ENCODE results near the gene XYLT1.

- TF ChIP-seq FOXM1 (IDR thresholded peaks at IDR 0.05; ENCODE audit: borderline replicate concordance, low read depth) (no peak), EP300 (IDR thresholded peaks at IDR 0.05; ENCODE audit: borderline replicate concordance) (no peak), YY1 (IDR thresholded peaks at IDR 0.05; ENCODE audit: low read depth) (no peak), CEBPB (IDR thresholded peaks at IDR 0.05) (no peak), CREB1 (IDR thresholded peaks at IDR 0.05; ENCODE audit: low read depth) (no peak), ZBTB7A (IDR thresholded peaks at IDR 0.05; ENCODE audit: low read depth) (no peak)
- TF ChIP-seq, protein P1, sequence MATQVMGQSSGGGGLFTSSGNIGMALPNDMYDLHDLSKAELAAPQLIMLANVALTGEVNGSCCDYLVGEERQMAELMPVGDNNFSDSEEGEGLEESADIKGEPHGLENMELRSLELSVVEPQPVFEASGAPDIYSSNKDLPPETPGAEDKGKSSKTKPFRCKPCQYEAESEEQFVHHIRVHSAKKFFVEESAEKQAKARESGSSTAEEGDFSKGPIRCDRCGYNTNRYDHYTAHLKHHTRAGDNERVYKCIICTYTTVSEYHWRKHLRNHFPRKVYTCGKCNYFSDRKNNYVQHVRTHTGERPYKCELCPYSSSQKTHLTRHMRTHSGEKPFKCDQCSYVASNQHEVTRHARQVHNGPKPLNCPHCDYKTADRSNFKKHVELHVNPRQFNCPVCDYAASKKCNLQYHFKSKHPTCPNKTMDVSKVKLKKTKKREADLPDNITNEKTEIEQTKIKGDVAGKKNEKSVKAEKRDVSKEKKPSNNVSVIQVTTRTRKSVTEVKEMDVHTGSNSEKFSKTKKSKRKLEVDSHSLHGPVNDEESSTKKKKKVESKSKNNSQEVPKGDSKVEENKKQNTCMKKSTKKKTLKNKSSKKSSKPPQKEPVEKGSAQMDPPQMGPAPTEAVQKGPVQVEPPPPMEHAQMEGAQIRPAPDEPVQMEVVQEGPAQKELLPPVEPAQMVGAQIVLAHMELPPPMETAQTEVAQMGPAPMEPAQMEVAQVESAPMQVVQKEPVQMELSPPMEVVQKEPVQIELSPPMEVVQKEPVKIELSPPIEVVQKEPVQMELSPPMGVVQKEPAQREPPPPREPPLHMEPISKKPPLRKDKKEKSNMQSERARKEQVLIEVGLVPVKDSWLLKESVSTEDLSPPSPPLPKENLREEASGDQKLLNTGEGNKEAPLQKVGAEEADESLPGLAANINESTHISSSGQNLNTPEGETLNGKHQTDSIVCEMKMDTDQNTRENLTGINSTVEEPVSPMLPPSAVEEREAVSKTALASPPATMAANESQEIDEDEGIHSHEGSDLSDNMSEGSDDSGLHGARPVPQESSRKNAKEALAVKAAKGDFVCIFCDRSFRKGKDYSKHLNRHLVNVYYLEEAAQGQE (IDR thresholded peaks at IDR 0.05; ENCODE audit: low read depth) = no peak
These were observed 325.7 kb downstream of the XYLT1 start for GRCh38 chr16:17145029-17145428.

Measured in Ishikawa (cell line).